CD4-positive, alpha-beta T cell treated with Interleukin-4 for 4 hours (primary cell): ENCODE results near the gene HMG20A.
A peak's percentile ranks its signal among the peaks of the same experiment; 100 is the strongest.

Experiments used
- DNase-seq: peaks from one replicate; pipeline ENCODE4 v3.0.0-alpha.2; 2020

HMG20A gene

GRCh38 chr15:77479015-77479414 lies 58.3 kb downstream of the HMG20A start:
- DNase-seq: no peak

- no peak for DNase-seq
These were observed 60.4 kb downstream of the HMG20A start for GRCh38 chr15:77480859-77481633.

GRCh38 chr15:77481670-77482069 lies 61.0 kb downstream of the HMG20A start:
- DNase-seq: no peak

GRCh38 chr15:77482570-77482969 lies 61.9 kb downstream of the HMG20A start:
- no peak for DNase-seq

- no peak for DNase-seq
These were observed 62.9 kb downstream of the HMG20A start for GRCh38 chr15:77483425-77484140.

GRCh38 chr15:77484994-77485393 lies 64.3 kb downstream of the HMG20A start:
- DNase-seq: no peak

GRCh38 chr15:77486542-77487468 lies 66.1 kb downstream of the HMG20A start:
- no peak for DNase-seq

- DNase-seq: no peak
These were observed 66.8 kb downstream of the HMG20A start for GRCh38 chr15:77487469-77487842.

GRCh38 chr15:77487888-77488287 lies 67.2 kb downstream of the HMG20A start:
- no peak for DNase-seq

GRCh38 chr15:77489647-77490046 lies 69.0 kb downstream of the HMG20A start:
- no peak for DNase-seq

- DNase-seq: peak; percentile 5
These were observed 72.7 kb downstream of the HMG20A start for GRCh38 chr15:77493324-77493907.

- DNase-seq: no peak
These were observed 73.6 kb downstream of the HMG20A start for GRCh38 chr15:77494073-77494867.

GRCh38 chr15:77494964-77495363 lies 74.3 kb downstream of the HMG20A start:
- no peak for DNase-seq

- no peak for DNase-seq
These were observed 75.3 kb downstream of the HMG20A start for GRCh38 chr15:77495838-77496596.

- DNase-seq: peak; percentile 45
These were observed 76.0 kb downstream of the HMG20A start for GRCh38 chr15:77496715-77497109.

- no peak for DNase-seq
These were observed 76.5 kb downstream of the HMG20A start for GRCh38 chr15:77497110-77497737.

GRCh38 chr15:77497942-77498361 lies 77.3 kb downstream of the HMG20A start:
- DNase-seq: no peak

- no peak for DNase-seq
These were observed 78.5 kb downstream of the HMG20A start for GRCh38 chr15:77499087-77499760.

- DNase-seq: no peak
These were observed 80.3 kb downstream of the HMG20A start for GRCh38 chr15:77500989-77501388.
